ENCODE data around the gene EYA2.

- no peak for TF ChIP-seq CTCF (IDR thresholded peaks at IDR 0.05)
- no peak for TF ChIP-seq EZH2 (IDR thresholded peaks at IDR 0.05; ENCODE audit: borderline replicate concordance, insufficient read depth, low read depth, low read length, poor library complexity, severe bottlenecking)
Observed at GRCh38 chr20:47222468-47223119, 328.0 kb downstream of the EYA2 start.

Measured in B cell (primary cell).